Bronchial epithelial cell (primary cell): ENCODE results near the gene AIF1. TPM values are rescaled to one million over a fixed set of nuclear protein-coding genes. Genes with fewer than 3 reads are reported as not detected.

Source experiments
- DNase-seq: peaks from one replicate; pipeline ENCODE4 v3.0.0-alpha.2; 2010; ENCODE audit warnings: low read depth
- FAIRE-seq: peaks from 2 replicates; lab custom pipeline; 2011; peaks lifted over from hg19 to GRCh38; lab: Jason Lieb, UNC
- H3K27me3 ChIP-seq: 2 replicates; pipeline ENCODE4 v1.5.1; 2011; ENCODE audit warnings: low read length; ENCODE audit not compliant: control insufficient read depth, insufficient read depth
- H3K36me3 ChIP-seq: 2 replicates; pipeline ENCODE4 v1.5.1; 2011; ENCODE audit warnings: low read length; ENCODE audit not compliant: control insufficient read depth, insufficient read depth
- H3K4me3 ChIP-seq: 2 replicates; pipeline ENCODE4 v1.5.1; 2011; ENCODE audit warnings: mild to moderate bottlenecking, low read depth, low read length, control low read depth
- total RNA-seq: library from RNA; depleted of rRNA; stranded (reverse); fragments of >200 nt; gene quantifications from 2 replicates; pipeline ENCODE4 v1.2.1, GENCODE V29; 2014
- TF ChIP-seq, protein P1 (sequence below): IDR thresholded peaks from 2 replicates; pipeline ENCODE4 v1.5.1; 2011; ENCODE audit warnings: mild to moderate bottlenecking, moderate library complexity, low read length, control low read depth, inconsistent platforms; ENCODE audit not compliant: insufficient read depth, severe bottlenecking

The AIF1 gene
- total RNA-seq, 1 donor from 2014 or later = not detected

DNA sequence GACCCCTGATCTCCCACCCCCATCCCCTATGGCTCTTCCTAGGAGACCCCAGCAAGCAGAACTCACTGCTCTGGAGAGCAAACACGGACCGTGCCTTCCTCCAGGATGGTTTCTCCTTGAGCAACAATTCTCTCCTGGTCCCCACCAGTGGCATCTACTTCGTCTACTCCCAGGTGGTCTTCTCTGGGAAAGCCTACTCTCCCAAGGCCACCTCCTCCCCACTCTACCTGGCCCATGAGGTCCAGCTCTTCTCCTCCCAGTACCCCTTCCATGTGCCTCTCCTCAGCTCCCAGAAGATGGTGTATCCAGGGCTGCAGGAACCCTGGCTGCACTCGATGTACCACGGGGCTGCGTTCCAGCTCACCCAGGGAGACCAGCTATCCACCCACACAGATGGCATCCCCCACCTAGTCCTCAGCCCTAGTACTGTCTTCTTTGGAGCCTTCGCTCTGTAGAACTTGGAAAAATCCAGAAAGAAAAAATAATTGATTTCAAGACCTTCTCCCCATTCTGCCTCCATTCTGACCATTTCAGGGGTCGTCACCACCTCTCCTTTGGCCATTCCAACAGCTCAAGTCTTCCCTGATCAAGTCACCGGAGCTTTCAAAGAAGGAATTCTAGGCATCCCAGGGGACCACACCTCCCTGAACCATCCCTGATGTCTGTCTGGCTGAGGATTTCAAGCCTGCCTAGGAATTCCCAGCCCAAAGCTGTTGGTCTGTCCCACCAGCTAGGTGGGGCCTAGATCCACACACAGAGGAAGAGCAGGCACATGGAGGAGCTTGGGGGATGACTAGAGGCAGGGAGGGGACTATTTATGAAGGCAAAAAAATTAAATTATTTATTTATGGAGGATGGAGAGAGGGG lies 41.6 kb upstream of the AIF1 start:
- FAIRE-seq = no peak

DNA sequence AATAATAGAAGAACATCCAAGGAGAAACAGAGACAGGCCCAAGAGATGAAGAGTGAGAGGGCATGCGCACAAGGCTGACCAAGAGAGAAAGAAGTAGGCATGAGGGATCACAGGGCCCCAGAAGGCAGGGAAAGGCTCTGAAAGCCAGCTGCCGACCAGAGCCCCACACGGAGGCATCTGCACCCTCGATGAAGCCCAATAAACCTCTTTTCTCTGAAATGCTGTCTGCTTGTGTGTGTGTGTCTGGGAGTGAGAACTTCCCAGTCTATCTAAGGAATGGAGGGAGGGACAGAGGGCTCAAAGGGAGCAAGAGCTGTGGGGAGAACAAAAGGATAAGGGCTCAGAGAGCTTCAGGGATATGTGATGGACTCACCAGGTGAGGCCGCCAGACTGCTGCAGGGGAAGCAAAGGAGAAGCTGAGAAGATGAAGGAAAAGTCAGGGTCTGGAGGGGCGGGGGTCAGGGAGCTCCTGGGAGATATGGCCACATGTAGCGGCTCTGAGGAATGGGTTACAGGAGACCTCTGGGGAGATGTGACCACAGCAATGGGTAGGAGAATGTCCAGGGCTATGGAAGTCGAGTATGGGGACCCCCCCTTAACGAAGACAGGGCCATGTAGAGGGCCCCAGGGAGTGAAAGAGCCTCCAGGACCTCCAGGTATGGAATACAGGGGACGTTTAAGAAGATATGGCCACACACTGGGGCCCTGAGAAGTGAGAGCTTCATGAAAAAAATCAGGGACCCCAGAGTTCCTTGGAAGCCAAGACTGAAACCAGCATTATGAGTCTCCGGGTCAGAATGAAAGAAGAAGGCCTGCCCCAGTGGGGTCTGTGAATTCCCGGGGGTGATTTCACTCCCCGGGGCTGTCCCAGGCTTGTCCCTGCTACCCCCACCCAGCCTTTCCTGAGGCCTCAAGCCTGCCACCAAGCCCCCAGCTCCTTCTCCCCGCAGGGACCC lies 40.6 kb upstream of the AIF1 start:
- H3K4me3 ChIP-seq = no peak overlapping the region
- DNase-seq (no peak), FAIRE-seq (no peak)
- H3K36me3 ChIP-seq = no peaks in the 10 kb centered on the region
- H3K27me3 ChIP-seq = no peaks in the 10 kb centered on the region
- TF ChIP-seq, protein P1, sequence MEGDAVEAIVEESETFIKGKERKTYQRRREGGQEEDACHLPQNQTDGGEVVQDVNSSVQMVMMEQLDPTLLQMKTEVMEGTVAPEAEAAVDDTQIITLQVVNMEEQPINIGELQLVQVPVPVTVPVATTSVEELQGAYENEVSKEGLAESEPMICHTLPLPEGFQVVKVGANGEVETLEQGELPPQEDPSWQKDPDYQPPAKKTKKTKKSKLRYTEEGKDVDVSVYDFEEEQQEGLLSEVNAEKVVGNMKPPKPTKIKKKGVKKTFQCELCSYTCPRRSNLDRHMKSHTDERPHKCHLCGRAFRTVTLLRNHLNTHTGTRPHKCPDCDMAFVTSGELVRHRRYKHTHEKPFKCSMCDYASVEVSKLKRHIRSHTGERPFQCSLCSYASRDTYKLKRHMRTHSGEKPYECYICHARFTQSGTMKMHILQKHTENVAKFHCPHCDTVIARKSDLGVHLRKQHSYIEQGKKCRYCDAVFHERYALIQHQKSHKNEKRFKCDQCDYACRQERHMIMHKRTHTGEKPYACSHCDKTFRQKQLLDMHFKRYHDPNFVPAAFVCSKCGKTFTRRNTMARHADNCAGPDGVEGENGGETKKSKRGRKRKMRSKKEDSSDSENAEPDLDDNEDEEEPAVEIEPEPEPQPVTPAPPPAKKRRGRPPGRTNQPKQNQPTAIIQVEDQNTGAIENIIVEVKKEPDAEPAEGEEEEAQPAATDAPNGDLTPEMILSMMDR = no peak

More for the DNA sequence above, 41.6 kb upstream of the AIF1 start:
- Histone ChIP-seq H3K27me3 (no peaks in the 10 kb centered on the region), H3K36me3 (no peaks in the 10 kb centered on the region), H3K4me3 (no peak overlapping the region)
- TF ChIP-seq, protein P1 = no peak
- DNase-seq = no peak

DNA sequence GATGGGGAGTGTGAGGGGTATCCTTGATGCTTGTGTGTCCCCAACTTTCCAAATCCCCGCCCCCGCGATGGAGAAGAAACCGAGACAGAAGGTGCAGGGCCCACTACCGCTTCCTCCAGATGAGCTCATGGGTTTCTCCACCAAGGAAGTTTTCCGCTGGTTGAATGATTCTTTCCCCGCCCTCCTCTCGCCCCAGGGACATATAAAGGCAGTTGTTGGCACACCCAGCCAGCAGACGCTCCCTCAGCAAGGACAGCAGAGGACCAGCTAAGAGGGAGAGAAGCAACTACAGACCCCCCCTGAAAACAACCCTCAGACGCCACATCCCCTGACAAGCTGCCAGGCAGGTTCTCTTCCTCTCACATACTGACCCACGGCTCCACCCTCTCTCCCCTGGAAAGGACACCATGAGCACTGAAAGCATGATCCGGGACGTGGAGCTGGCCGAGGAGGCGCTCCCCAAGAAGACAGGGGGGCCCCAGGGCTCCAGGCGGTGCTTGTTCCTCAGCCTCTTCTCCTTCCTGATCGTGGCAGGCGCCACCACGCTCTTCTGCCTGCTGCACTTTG lies 39.6 kb upstream of the AIF1 start, which contains the start of gene TNF:
Gene TNF (plus strand): TSS at position 231 of the 567 bp plus-strand sequence. CDS start 177 bp downstream, at position 408.
- TF ChIP-seq, protein P1 = no peak
- Histone ChIP-seq H3K27me3 (no peaks in the 10 kb centered on the region), H3K36me3 (no peaks in the 10 kb centered on the region), H3K4me3 (no peak within 1 kb of the TSS)
- DNase-seq (peak; percentile 17), FAIRE-seq (no peak)

DNA sequence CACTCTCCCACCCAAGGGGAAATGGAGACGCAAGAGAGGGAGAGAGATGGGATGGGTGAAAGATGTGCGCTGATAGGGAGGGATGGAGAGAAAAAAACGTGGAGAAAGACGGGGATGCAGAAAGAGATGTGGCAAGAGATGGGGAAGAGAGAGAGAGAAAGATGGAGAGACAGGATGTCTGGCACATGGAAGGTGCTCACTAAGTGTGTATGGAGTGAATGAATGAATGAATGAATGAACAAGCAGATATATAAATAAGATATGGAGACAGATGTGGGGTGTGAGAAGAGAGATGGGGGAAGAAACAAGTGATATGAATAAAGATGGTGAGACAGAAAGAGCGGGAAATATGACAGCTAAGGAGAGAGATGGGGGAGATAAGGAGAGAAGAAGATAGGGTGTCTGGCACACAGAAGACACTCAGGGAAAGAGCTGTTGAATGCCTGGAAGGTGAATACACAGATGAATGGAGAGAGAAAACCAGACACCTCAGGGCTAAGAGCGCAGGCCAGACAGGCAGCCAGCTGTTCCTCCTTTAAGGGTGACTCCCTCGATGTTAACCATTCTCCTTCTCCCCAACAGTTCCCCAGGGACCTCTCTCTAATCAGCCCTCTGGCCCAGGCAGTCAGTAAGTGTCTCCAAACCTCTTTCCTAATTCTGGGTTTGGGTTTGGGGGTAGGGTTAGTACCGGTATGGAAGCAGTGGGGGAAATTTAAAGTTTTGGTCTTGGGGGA lies 38.9 kb upstream of the AIF1 start:
- TF ChIP-seq, protein P1 = no peak
- Histone ChIP-seq H3K27me3 (no peaks in the 10 kb centered on the region), H3K36me3 (no peaks in the 10 kb centered on the region), H3K4me3 (no peak overlapping the region)
- no peak for FAIRE-seq
- DNase-seq = no peak
